GM19395 (cell line): ENCODE data around the gene TCERG1L.
"Not testable (repeated sequence)": the region's sequence is repeated elsewhere in the genome, so short reads cannot be mapped to it uniquely, and the experiment has no call there.

Experiments used
- ATAC-seq: cut with Tn5 transposase; IDR thresholded peaks from one replicate; pipeline ENCODE4 v1.9.1; 2021; ENCODE audit warnings: mild to moderate bottlenecking, moderate library complexity; ENCODE audit not compliant: unreplicated experiment

TCERG1L gene

GRCh38 chr10:131092386-131092785, 219.1 kb downstream of the TCERG1L start:
- ATAC-seq = no peak

GRCh38 chr10:131091682-131092081, 219.8 kb downstream of the TCERG1L start:
- ATAC-seq = no peak

- no peak for ATAC-seq
Measured at GRCh38 chr10:131090761-131091661, 220.5 kb downstream of the TCERG1L start.

- ATAC-seq = no peak
Measured at GRCh38 chr10:131089861-131090260, 221.7 kb downstream of the TCERG1L start.

- ATAC-seq = no peak
Measured at GRCh38 chr10:131089150-131089549, 222.4 kb downstream of the TCERG1L start.

GRCh38 chr10:131088619-131089018, 222.9 kb downstream of the TCERG1L start:
- no peak for ATAC-seq

GRCh38 chr10:131087464-131088215, 223.9 kb downstream of the TCERG1L start:
- ATAC-seq = no peak

GRCh38 chr10:131086511-131086910, 225.0 kb downstream of the TCERG1L start:
- no peak for ATAC-seq

- ATAC-seq = no peak
Measured at GRCh38 chr10:131086094-131086493, 225.4 kb downstream of the TCERG1L start.

GRCh38 chr10:131085091-131085860, 226.2 kb downstream of the TCERG1L start:
- ATAC-seq = no peak

GRCh38 chr10:131084791-131085090, 226.8 kb downstream of the TCERG1L start:
- ATAC-seq = no peak

- no peak for ATAC-seq
Measured at GRCh38 chr10:131083915-131084790, 227.4 kb downstream of the TCERG1L start.

GRCh38 chr10:131082991-131083481, 228.5 kb downstream of the TCERG1L start:
- ATAC-seq = no peak

GRCh38 chr10:131082201-131082850, 229.2 kb downstream of the TCERG1L start:
- no peak for ATAC-seq

- ATAC-seq = no peak
Measured at GRCh38 chr10:131081786-131082185, 229.7 kb downstream of the TCERG1L start.

GRCh38 chr10:131081376-131081775, 230.1 kb downstream of the TCERG1L start:
- no peak for ATAC-seq

GRCh38 chr10:131080571-131080970, 230.9 kb downstream of the TCERG1L start:
- ATAC-seq = no peak

GRCh38 chr10:131079314-131079713, 232.2 kb downstream of the TCERG1L start:
- ATAC-seq = no peak

- not testable (repeated sequence) for ATAC-seq
Measured at GRCh38 chr10:131078882-131079280, 232.6 kb downstream of the TCERG1L start.
